Panc1 (cell line): ENCODE results near the gene SLC44A1. TPM values are rescaled to one million over a fixed set of nuclear protein-coding genes. Genes with fewer than 3 reads are reported as not detected.

Experiments used
- ATAC-seq: fragments of 200-7000 bp; cut with Tn5 transposase; 2 replicates; pipeline ENCODE4 v1.9.1; 2020; ENCODE audit warnings: mild to moderate bottlenecking, moderate library complexity
- BruUV-seq: library from RNA; stranded (reverse); fragments of 400-500 nt; replicated peaks from 2 replicates; lab custom pipeline; 2021; lab: Mats Ljungman, UMichigan
- CTCF ChIA-PET: fragments of 300-600 bp; sonication (Branson Sonifier 250); formaldehyde crosslinking; loops from one replicate; lab custom pipeline; 2022; ENCODE audit warnings: antibody characterized with exemption; lab: Charles Lee
- POLR2A ChIA-PET: fragments of 300-600 bp; sonication (Branson Sonifier 250); formaldehyde crosslinking; loops from one replicate; lab custom pipeline; 2022; ENCODE audit warnings: antibody characterized with exemption; lab: Charles Lee
- DNase-seq: peaks from one replicate; pipeline ENCODE4 v3.0.0-alpha.2; 2010; ENCODE audit warnings: low read depth, low spot score
- H3K27ac ChIP-seq: 2 replicates; pipeline ENCODE4 v1.5.1; 2011; ENCODE audit warnings: mild to moderate bottlenecking, low read length, inconsistent platforms
- H3K27me3 ChIP-seq: fragments of 200-500 bp; sonication (Bioruptor generic); 2 replicates; pipeline ENCODE4 v1.6.0; 2014; ENCODE audit warnings: low read length, inconsistent platforms; ENCODE audit not compliant: control insufficient read depth, insufficient read depth
- H3K36me3 ChIP-seq: fragments of 200-500 bp; sonication (Bioruptor generic); 2 replicates; pipeline ENCODE4 v1.5.1; 2014; ENCODE audit warnings: inconsistent platforms, mild to moderate bottlenecking, low read length, moderate library complexity; ENCODE audit not compliant: control insufficient read depth, insufficient read depth
- H3K4me1 ChIP-seq: 2 replicates; pipeline ENCODE4 v1.5.1; 2011; ENCODE audit warnings: inconsistent platforms, mild to moderate bottlenecking, low read length, moderate library complexity; ENCODE audit not compliant: control insufficient read depth, insufficient read depth
- H3K4me3 ChIP-seq, 2 experiments: 2 replicates each; pipeline ENCODE4 v1.5.1; 2011 to 2012; ENCODE audit warnings: low read depth in 2 of 2, low read length in 2 of 2, mild to moderate bottlenecking in 2 of 2, inconsistent platforms in 1 of 2, moderate library complexity in 1 of 2
- H3K9me3 ChIP-seq: fragments of 200-500 bp; sonication (Bioruptor generic); 2 replicates; pipeline ENCODE4 v1.5.1; 2014; ENCODE audit warnings: low read depth, mild to moderate bottlenecking, inconsistent platforms, low read length, moderate library complexity; ENCODE audit not compliant: control insufficient read depth, insufficient read depth
- CTCF ChIP-seq: fragments of 450-650 bp; IDR thresholded peaks from 2 replicates; pipeline ENCODE4 v1.5.1; 2017; ENCODE audit warnings: mild to moderate bottlenecking
- POLR2AphosphoS5 ChIP-seq: IDR thresholded peaks from 2 replicates; pipeline ENCODE4 v1.6.1; 2012; ENCODE audit warnings: mild to moderate bottlenecking, low read depth, low read length, moderate library complexity
- REST ChIP-seq, 2 experiments: IDR thresholded peaks; 2 replicates each; pipeline ENCODE4 v1.6.1; 2011 to 2012; ENCODE audit warnings: low read depth in 2 of 2, control low read depth in 1 of 2, low read length in 1 of 2, mild to moderate bottlenecking in 1 of 2, moderate library complexity in 1 of 2; ENCODE audit not compliant: insufficient read depth in 1 of 2
- SIN3A ChIP-seq: IDR thresholded peaks from 2 replicates; pipeline ENCODE4 v1.6.1; 2012; ENCODE audit warnings: low read depth, mild to moderate bottlenecking, low read length, moderate library complexity, borderline replicate concordance; ENCODE audit not compliant: insufficient read depth
- TCF7L2 ChIP-seq: IDR thresholded peaks from 2 replicates; pipeline ENCODE4 v1.6.1; 2011; ENCODE audit warnings: mild to moderate bottlenecking, low read depth, low read length, inconsistent platforms
- in situ Hi-C: cut with HindIII; loops from 2 replicates; pipeline ENCODE4 v1.10.0; 2016; ENCODE audit warnings: low sequenced_read_pairs, low pct_unique_long_range_greater_than_20kb
- intact Hi-C: fragments of 100-400 bp; cut with micrococcal nuclease; formaldehyde crosslinking; loops from one replicate; pipeline ENCODE4 v1.10.0; 2022; ENCODE audit not compliant: unreplicated experiment
- total RNA-seq: library from RNA; stranded (reverse); gene quantifications from one replicate; pipeline ENCODE4 v1.2.1, GENCODE V29; 2021; ENCODE audit not compliant: unreplicated experiment

Gene SLC44A1
- total RNA-seq, 1 experiment from 2014 or later, result 8.7 TPM

GRCh38 chr9:105204416-105204815 lies 40.0 kb upstream of the SLC44A1 start:
- Histone ChIP-seq H3K27me3 (no peaks in the 10 kb centered on the region), H3K9me3 (no peaks in the 10 kb centered on the region), H3K27ac (no peak overlapping the region), H3K4me1 (no peaks in the 10 kb centered on the region), H3K4me3 (no peak overlapping the region), H3K36me3 (no peaks in the 10 kb centered on the region)
- in situ Hi-C loops, result no loop called here
- BruUV-seq, result no TSS peak
- no peak for ATAC-seq
- intact Hi-C loops, result no loop called here
- no peak for DNase-seq
- TF ChIP-seq TCF7L2 (no peak), CTCF (no peak), REST (IDR thresholded peaks at IDR 0.05; ENCODE audit: insufficient read depth in 1 of 2, low read depth in 2 of 2, low read length in 1 of 2) (no peak), SIN3A (no peak), POLR2AphosphoS5 (no peak)
- ChIA-PET POLR2A (no interaction called here), CTCF (no interaction called here)

DNA sequence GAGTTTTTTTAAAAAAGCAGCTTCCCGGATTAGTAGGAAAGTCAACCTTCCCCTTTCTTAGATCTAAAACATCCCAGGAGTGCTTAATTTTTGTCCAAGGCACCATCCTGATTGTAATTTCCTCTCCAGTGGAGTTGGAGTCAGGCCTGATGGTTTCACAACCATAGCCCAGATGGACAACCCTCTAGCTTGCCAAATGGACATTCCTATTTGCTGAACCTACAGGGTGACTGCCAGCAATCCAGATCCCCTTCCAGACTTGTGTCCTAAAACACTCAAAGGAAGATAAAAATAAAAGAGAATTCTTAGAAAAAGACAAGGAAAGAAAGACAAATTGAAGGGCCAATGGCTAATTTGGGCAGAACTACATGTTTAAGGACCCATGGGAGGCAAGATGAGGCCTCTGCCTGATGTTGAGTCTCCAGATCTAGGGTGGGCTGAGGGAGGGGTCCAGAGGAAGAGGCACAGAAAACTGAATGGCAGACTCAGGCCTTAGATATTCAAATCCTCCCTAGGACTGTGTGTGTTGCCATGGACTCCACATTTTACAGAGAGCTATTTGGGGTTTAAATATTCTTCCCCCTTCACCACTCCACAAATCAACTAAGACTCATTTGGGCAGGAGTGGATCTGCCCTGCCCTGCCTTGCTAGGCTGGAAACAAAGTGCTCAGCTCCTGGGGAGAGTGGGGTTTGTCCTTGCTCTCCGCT lies 38.5 kb upstream of the SLC44A1 start:
- Histone ChIP-seq H3K4me3 (no peak overlapping the region), H3K27ac (no peak overlapping the region), H3K9me3 (no peaks in the 10 kb centered on the region), H3K36me3 (no peaks in the 10 kb centered on the region), H3K4me1 (no peaks in the 10 kb centered on the region), H3K27me3 (no peaks in the 10 kb centered on the region)
- POLR2A ChIA-PET, result no interaction called here
- DNase-seq (no peak), ATAC-seq (no peak)
- TF ChIP-seq REST (IDR thresholded peaks at IDR 0.05; ENCODE audit: insufficient read depth in 1 of 2, low read depth in 2 of 2, low read length in 1 of 2) (no peak), TCF7L2 (no peak), CTCF (no peak), POLR2AphosphoS5 (no peak), SIN3A (no peak)
- CTCF ChIA-PET, result no interaction called here
- intact Hi-C loops (no loop called here), in situ Hi-C loops (no loop called here)
- BruUV-seq, result no TSS peak
